Subcutaneous abdominal adipose tissue (tissue), 5 donors: ENCODE measurements around the gene FGF9.

ENCODE experiments used
- H3K27ac ChIP-seq: one replicate; pipeline ENCODE4 v1.7.0; 2013; ENCODE audit warnings: low read depth, mild to moderate bottlenecking, inconsistent platforms, low read length, moderate library complexity
- H3K27me3 ChIP-seq, 5 donors: one replicate each; pipeline ENCODE4 v1.7.0; 2013; ENCODE audit warnings: low read length in 5 of 5, inconsistent platforms in 1 of 5; ENCODE audit not compliant: control insufficient read depth in 5 of 5, insufficient read depth in 4 of 5
- H3K36me3 ChIP-seq, 5 donors: one replicate each; pipeline ENCODE4 v1.7.0; 2013; ENCODE audit warnings: low read length in 5 of 5; ENCODE audit not compliant: control insufficient read depth in 5 of 5, insufficient read depth in 5 of 5
- H3K4me1 ChIP-seq, 5 donors: one replicate each; pipeline ENCODE4 v1.7.0; 2013; ENCODE audit warnings: low read length in 5 of 5, mild to moderate bottlenecking in 3 of 5, moderate library complexity in 1 of 5; ENCODE audit not compliant: control insufficient read depth in 5 of 5, insufficient read depth in 5 of 5
- H3K4me3 ChIP-seq, 5 donors: one replicate each; pipeline ENCODE4 v1.7.0; 2013; ENCODE audit warnings: low read length in 5 of 5, low read depth in 1 of 5
- H3K9ac ChIP-seq, 5 donors: one replicate each; pipeline ENCODE4 v1.7.0; 2013; ENCODE audit warnings: low read length in 5 of 5, mild to moderate bottlenecking in 4 of 5, moderate library complexity in 3 of 5
- H3K9me3 ChIP-seq, 5 donors: one replicate each; pipeline ENCODE4 v1.7.0; 2013; ENCODE audit warnings: low read length in 5 of 5; ENCODE audit not compliant: control insufficient read depth in 5 of 5
- donor health status: healthy.
- donor health status: healthy.
- donor health status: healthy.
- donor health status: healthy.
- donor health status: healthy.

FGF9 gene

GRCh38 chr13:21748166-21748565, 77.3 kb downstream of the FGF9 start:
- peaks cover 0 to 2% (median 0%) of the 10 kb centered on the region in 5 donors for H3K9me3 ChIP-seq
- H3K4me1 ChIP-seq, result no peaks in the 10 kb centered on the region
- no peak overlapping the region for H3K9ac ChIP-seq
- no peak overlapping the region for H3K27ac ChIP-seq
- H3K27me3 ChIP-seq, result peaks cover 0 to 4% (median 2%) of the 10 kb centered on the region in 5 donors
- no peaks in the 10 kb centered on the region for H3K36me3 ChIP-seq
- no peak overlapping the region for H3K4me3 ChIP-seq

DNA sequence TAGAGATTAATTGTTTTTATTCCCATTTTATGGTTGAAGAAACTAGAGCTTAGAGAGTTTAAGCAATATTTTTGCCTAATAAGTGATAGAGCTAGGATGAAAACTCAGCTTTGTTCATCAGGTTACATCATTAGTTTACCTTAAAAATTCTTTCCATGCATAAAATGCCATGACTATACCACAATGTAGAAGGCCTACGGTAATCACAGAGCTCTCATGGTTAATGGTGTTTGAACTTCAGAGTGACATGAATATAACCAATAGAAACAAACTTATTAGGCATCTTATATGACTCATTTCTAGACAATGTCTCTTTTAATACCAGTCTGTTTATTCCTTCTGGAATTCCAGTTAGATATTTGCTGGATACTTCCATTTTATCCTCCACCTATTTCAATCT, 78.5 kb downstream of the FGF9 start:
- Histone ChIP-seq H3K9me3 (peaks cover 0 to 2% (median 0%) of the 10 kb centered on the region in 5 donors), H3K36me3 (no peaks in the 10 kb centered on the region)

GRCh38 chr13:21752501-21752900, 81.6 kb downstream of the FGF9 start:
- H3K27ac ChIP-seq, result no peak overlapping the region
- H3K4me1 ChIP-seq, result no peaks in the 10 kb centered on the region
- peaks cover 0 to 3% (median 0%) of the 10 kb centered on the region in 5 donors for H3K27me3 ChIP-seq

More for the DNA sequence above, 78.5 kb downstream of the FGF9 start:
- no peak overlapping the region for H3K4me3 ChIP-seq
- H3K4me1 ChIP-seq, result no peaks in the 10 kb centered on the region
- H3K27ac ChIP-seq, result no peak overlapping the region
- peaks cover 0 to 2% (median 0%) of the 10 kb centered on the region in 5 donors for H3K27me3 ChIP-seq
- H3K9ac ChIP-seq, result no peak overlapping the region

DNA sequence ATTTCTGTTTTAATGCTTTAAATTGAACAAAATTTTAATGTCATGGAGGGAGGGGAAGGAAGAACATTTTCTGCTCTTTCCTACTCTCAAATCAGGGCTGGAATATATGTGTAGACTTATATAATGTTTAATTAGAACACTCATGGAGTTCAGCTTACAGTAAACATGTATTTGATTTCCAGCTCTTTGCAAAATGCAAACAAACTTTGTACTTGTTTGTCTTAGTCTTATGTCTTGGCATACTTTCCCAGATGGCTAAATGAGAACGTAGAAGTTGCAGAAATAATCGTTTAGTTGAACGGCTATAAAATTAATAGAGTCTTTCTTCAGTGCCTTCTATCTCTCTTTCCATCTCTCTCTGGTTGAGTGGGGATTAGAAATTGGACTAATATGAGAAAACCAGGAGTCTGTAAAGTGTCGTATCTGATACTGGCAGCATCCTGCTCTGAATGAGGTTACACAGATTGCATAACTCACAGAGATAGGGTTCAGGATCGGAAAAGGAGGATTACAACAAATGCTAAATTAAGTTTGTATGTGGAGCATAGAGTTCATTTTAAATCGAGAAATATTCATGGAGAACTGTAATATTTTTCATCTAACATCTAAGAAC, 82.3 kb downstream of the FGF9 start:
- Histone ChIP-seq H3K4me1 (no peaks in the 10 kb centered on the region), H3K36me3 (no peaks in the 10 kb centered on the region), H3K9ac (no peak overlapping the region), H3K27ac (no peak overlapping the region), H3K9me3 (peaks cover 0 to 2% (median 0%) of the 10 kb centered on the region in 5 donors), H3K4me3 (no peak overlapping the region), H3K27me3 (peaks cover 0 to 3% (median 0%) of the 10 kb centered on the region in 5 donors)

More at GRCh38 chr13:21752501-21752900, 81.6 kb downstream of the FGF9 start:
- H3K9ac ChIP-seq, result no peak overlapping the region
- peaks cover 0 to 2% (median 0%) of the 10 kb centered on the region in 5 donors for H3K9me3 ChIP-seq
- no peak overlapping the region for H3K4me3 ChIP-seq
- H3K36me3 ChIP-seq, result no peaks in the 10 kb centered on the region
